Kidney epithelial cell (primary cell): Measurements from ENCODE around the gene MAPRE3. TPM values are rescaled to one million over a fixed set of nuclear protein-coding genes. Genes with fewer than 3 reads are reported as not detected.

ENCODE experiments used
- DNase-seq: peaks from one replicate; pipeline ENCODE4 v3.0.0-alpha.2; 2010; ENCODE audit warnings: low read depth
- H3K27me3 ChIP-seq: 2 replicates; pipeline ENCODE4 v1.6.0; 2011; ENCODE audit warnings: low read length; ENCODE audit not compliant: control insufficient read depth, insufficient read depth
- H3K36me3 ChIP-seq: 2 replicates; pipeline ENCODE4 v1.5.1; 2011; ENCODE audit warnings: low read length; ENCODE audit not compliant: control insufficient read depth, insufficient read depth
- H3K4me3 ChIP-seq: 2 replicates; pipeline ENCODE4 v1.5.1; 2011; ENCODE audit warnings: low read depth, mild to moderate bottlenecking, control low read depth, low read length
- CTCF ChIP-seq: IDR thresholded peaks from 2 replicates; pipeline ENCODE4 v1.5.1; 2011; ENCODE audit warnings: mild to moderate bottlenecking, moderate library complexity, low read length, control low read depth, inconsistent platforms; ENCODE audit not compliant: insufficient read depth, poor library complexity, severe bottlenecking
- total RNA-seq: library from RNA; depleted of rRNA; stranded (reverse); fragments of >200 nt; gene quantifications from 2 replicates; pipeline ENCODE4 v1.2.3, GENCODE V29; 2015

Gene MAPRE3
- total RNA-seq, 1 donor from 2014 or later, result 4.6 TPM

GRCh38 chr2:26927221-26927620 lies 43.2 kb upstream of the MAPRE3 start:
- no peak for DNase-seq
- Histone ChIP-seq H3K27me3 (peaks cover 4% of the 10 kb centered on the region), H3K36me3 (no peaks in the 10 kb centered on the region), H3K4me3 (no peak overlapping the region)
- no peak for TF ChIP-seq CTCF

GRCh38 chr2:26932974-26933373 lies 37.5 kb upstream of the MAPRE3 start:
- Histone ChIP-seq H3K36me3 (no peaks in the 10 kb centered on the region), H3K27me3 (peaks cover 4% of the 10 kb centered on the region), H3K4me3 (no peak overlapping the region)
- DNase-seq, result no peak
- TF ChIP-seq CTCF, result no peak

GRCh38 chr2:26933431-26934334 lies 36.8 kb upstream of the MAPRE3 start:
- DNase-seq, result no peak
- Histone ChIP-seq H3K4me3 (no peak overlapping the region), H3K36me3 (no peaks in the 10 kb centered on the region), H3K27me3 (peaks cover 4% of the 10 kb centered on the region)
- no peak for TF ChIP-seq CTCF

- TF ChIP-seq CTCF, result no peak
- Histone ChIP-seq H3K4me3 (no peak overlapping the region), H3K27me3 (peaks cover 4% of the 10 kb centered on the region), H3K36me3 (no peaks in the 10 kb centered on the region)
- DNase-seq, result no peak
Measured at GRCh38 chr2:26934335-26934724, 36.1 kb upstream of the MAPRE3 start.

- Histone ChIP-seq H3K4me3 (no peak overlapping the region), H3K36me3 (no peaks in the 10 kb centered on the region), H3K27me3 (peaks cover 4% of the 10 kb centered on the region)
- no peak for DNase-seq
- no peak for TF ChIP-seq CTCF
Measured at GRCh38 chr2:26934985-26935384, 35.5 kb upstream of the MAPRE3 start.

GRCh38 chr2:26936855-26937254 lies 33.6 kb upstream of the MAPRE3 start:
- no peak for DNase-seq
- no peaks in the 10 kb centered on the region for H3K36me3 ChIP-seq
- no peak for TF ChIP-seq CTCF
- H3K4me3 ChIP-seq, result no peak overlapping the region
- H3K27me3 ChIP-seq, result peaks cover 4% of the 10 kb centered on the region
